ENCODE measurements around the gene LRRC37B.
"Not testable (repeated sequence)": the region's sequence is repeated elsewhere in the genome, so short reads cannot be mapped to it uniquely, and the experiment has no call there.

- not testable (repeated sequence) for TF ChIP-seq CTCF, POLR2A (IDR thresholded peaks at IDR 0.05)
These were observed 72.6 kb downstream of the LRRC37B start for GRCh38 chr17:32079753-32080152.

Measured in adrenal gland (tissue), 5 donors.